GM08714 (cell line): ENCODE results near the gene PRMT1.

ENCODE experiments used
- H3K4me3 ChIP-seq: fragments of 200-500 bp; sonication (Bioruptor generic); 2 replicates; pipeline ENCODE4 v1.5.1; 2014; ENCODE audit warnings: mild to moderate bottlenecking, low read length, inconsistent platforms
- ZNF274 ChIP-seq: IDR thresholded peaks from 2 replicates; pipeline ENCODE4 v1.6.1; 2012; ENCODE audit warnings: mild to moderate bottlenecking, low read depth, low read length

PRMT1 gene

GRCh38 chr19:49641688-49642491 is 35.2 kb upstream of the PRMT1 start, which contains the start of gene SCAF1:
TSS of gene SCAF1 (plus strand) at chr19:49642209. CDS start at chr19:49645027, 2,818 bp downstream.
- TF ChIP-seq ZNF274, result no peak
- peak within 1 kb of the TSS; percentile 87 for H3K4me3 ChIP-seq

GRCh38 chr19:49642492-49643035 is 34.5 kb upstream of the PRMT1 start:
- no peak for TF ChIP-seq ZNF274
- peak overlapping the region; percentile 87 for H3K4me3 ChIP-seq

GRCh38 chr19:49643466-49643865 is 33.6 kb upstream of the PRMT1 start:
- no peak overlapping the region for H3K4me3 ChIP-seq
- no peak for TF ChIP-seq ZNF274

GRCh38 chr19:49645592-49645991 is 31.5 kb upstream of the PRMT1 start:
- H3K4me3 ChIP-seq, result no peak overlapping the region
- no peak for TF ChIP-seq ZNF274

GRCh38 chr19:49645995-49646394 is 31.1 kb upstream of the PRMT1 start:
- no peak for TF ChIP-seq ZNF274
- H3K4me3 ChIP-seq, result no peak overlapping the region

- H3K4me3 ChIP-seq, result no peak overlapping the region
- no peak for TF ChIP-seq ZNF274
Measured at GRCh38 chr19:49646586-49646985, 30.5 kb upstream of the PRMT1 start.

- H3K4me3 ChIP-seq, result no peak overlapping the region
- no peak for TF ChIP-seq ZNF274
Measured at GRCh38 chr19:49651029-49651819, 25.8 kb upstream of the PRMT1 start.

- no peak for TF ChIP-seq ZNF274
- H3K4me3 ChIP-seq, result no peak overlapping the region
Measured at GRCh38 chr19:49651820-49652550, 25.1 kb upstream of the PRMT1 start.

- TF ChIP-seq ZNF274, result no peak
Measured at GRCh38 chr19:49652551-49653465, 24.3 kb upstream of the PRMT1 start.

GRCh38 chr19:49653466-49653806 is 23.6 kb upstream of the PRMT1 start:
- TF ChIP-seq ZNF274, result no peak
- no peak overlapping the region for H3K4me3 ChIP-seq

More at GRCh38 chr19:49652551-49653465, 24.3 kb upstream of the PRMT1 start:
- H3K4me3 ChIP-seq, result no peak overlapping the region

- TF ChIP-seq ZNF274, result no peak
- H3K4me3 ChIP-seq, result no peak overlapping the region
Measured at GRCh38 chr19:49654581-49654980, 22.5 kb upstream of the PRMT1 start.

GRCh38 chr19:49655570-49656455 is 21.3 kb upstream of the PRMT1 start:
- no peak for TF ChIP-seq ZNF274
- no peak overlapping the region for H3K4me3 ChIP-seq
